ENCODE measurements around the gene PODNL1. TPM values are rescaled to one million over a fixed set of nuclear protein-coding genes. Genes with fewer than 3 reads are reported as not detected.
A peak's percentile ranks its signal among the peaks of the same experiment; 100 is the strongest.

PODNL1 gene
- total and polyA plus RNA-seq, 2 of the 8 experiments (the other 6 are each of a cell fraction or from before 2014, with no cell fraction given), result 1.0 to 1.5 TPM

DNA sequence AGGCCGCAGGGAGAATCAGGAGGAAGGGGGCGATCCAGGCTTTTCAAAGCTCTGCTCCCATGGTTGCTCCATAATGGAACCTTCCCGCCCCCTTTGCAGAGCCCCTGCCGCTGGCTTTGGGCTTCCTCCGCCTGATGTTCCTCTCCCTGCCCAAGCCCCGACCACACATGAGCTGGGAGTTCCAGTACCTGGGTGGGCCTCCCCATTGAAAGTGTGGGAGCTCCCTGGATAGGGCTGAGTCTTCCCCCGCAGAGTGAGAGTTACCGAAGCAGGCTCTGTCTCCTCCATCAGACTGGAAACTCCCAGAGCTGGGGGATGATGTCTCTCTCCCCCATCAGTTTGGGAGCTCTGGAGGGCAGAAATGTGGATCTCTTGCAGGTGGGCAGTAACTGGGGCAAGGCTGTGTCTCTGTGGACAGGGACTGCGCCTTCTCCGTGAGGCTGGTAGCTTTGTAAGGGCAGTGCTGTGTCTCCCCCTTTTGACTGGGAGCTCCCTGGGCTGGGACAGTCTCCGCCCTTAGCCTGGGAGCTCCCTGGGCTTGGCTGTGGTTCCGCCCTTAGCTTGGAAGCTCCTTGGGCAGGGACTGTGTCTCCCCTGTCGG lies 14.8 kb upstream of the PODNL1 start:
- H4K5ac ChIP-seq (ENCODE audit: insufficient read length, low read depth, low read length), result peak overlapping the region; percentile 68
- peak overlapping the region; percentile 82 to 100 (median 91) for H3K4me3 ChIP-seq (ENCODE audit: extremely low read depth in 1 of 4, insufficient read depth in 2 of 4, low read depth in 3 of 4, low read length in 4 of 4)
- H3K36me3 ChIP-seq (ENCODE audit: control insufficient read depth in 2 of 4, insufficient read depth in 4 of 4, low read length in 3 of 4), result peaks cover 18 to 29% (median 24%) of the 10 kb centered on the region in 4 experiments
- H3K4me1 ChIP-seq (replicated peaks in 1 of 4; ENCODE audit: control insufficient read depth in 3 of 4, insufficient read depth in 4 of 4, low read length in 3 of 4), result peaks cover 0 to 7% (median 3%) of the 10 kb centered on the region in 4 experiments; a peak in 6 of 7 replicates
- no peak overlapping the region for H3K14ac ChIP-seq (ENCODE audit: insufficient read length)
- POLR2A ChIA-PET (ENCODE audit: partially characterized antibody), result interaction anchor here (0.6 to 4.3 kb wide), 25 partner anchors 8 to 106 kb away, joined by 3 to 48 read pairs (median 5); partner anchors contain the start of genes IL27RA, PODNL1 and RFX1
- DNase-seq (ENCODE audit: low read depth in 1 of 2, low spot score in 2 of 2), result no peak
- peak overlapping the region; percentile 57 for H3K4ac ChIP-seq (replicated peaks; ENCODE audit: insufficient read length, low read depth, low read length)
- H4K91ac ChIP-seq (replicated peaks; ENCODE audit: insufficient read length, low read length), result peak overlapping the region; percentile 52
- H2BK5ac ChIP-seq (ENCODE audit: low read depth, low read length), result peak overlapping the region; percentile 83
- no peak overlapping the region for H2BK120ac ChIP-seq (replicated peaks; ENCODE audit: low read depth, low read length)
- 0 out of 2 replicates have a peak overlapping the region, but pooled peaks have one; percentile 72 for H2BK15ac ChIP-seq (ENCODE audit: low read length)
- no peaks in the 10 kb centered on the region for H3K9me3 ChIP-seq (ENCODE audit: insufficient read depth in 2 of 2, low read depth in 1 of 2, low read length in 1 of 2)
- no peak overlapping the region for H3K56ac ChIP-seq (replicated peaks; ENCODE audit: insufficient read length, low read depth, low read length)
- no peak for FAIRE-seq
- 0 out of 2 replicates have a peak, but pooled peaks have one; percentile 36 for TF ChIP-seq TAF1 (IDR thresholded peaks at IDR 0.05; ENCODE audit: low read depth, low read length)
- no peak for TF ChIP-seq CHD1 (IDR thresholded peaks at IDR 0.05; ENCODE audit: low read depth, low read length)
- TF ChIP-seq TBP (IDR thresholded peaks at IDR 0.05; ENCODE audit: low read depth, low read length), result no peak
- peak; percentile 54; the same call in 1 of the 2 replicates for TF ChIP-seq POLR2AphosphoS5 (IDR thresholded peaks at IDR 0.05; ENCODE audit: low read depth, low read length)
- TF ChIP-seq EZH2 (IDR thresholded peaks at IDR 0.05; ENCODE audit: low read depth, low read length, severe bottlenecking), result no peak
- TF ChIP-seq POLR2A (IDR thresholded peaks at IDR 0.05; ENCODE audit: control extremely low read depth in 1 of 2, low read depth in 2 of 2, low read length in 2 of 2), result peak in 1 of 2 experiments; percentile 61; a peak in 2 of 3 replicates
- TF ChIP-seq, protein P1, sequence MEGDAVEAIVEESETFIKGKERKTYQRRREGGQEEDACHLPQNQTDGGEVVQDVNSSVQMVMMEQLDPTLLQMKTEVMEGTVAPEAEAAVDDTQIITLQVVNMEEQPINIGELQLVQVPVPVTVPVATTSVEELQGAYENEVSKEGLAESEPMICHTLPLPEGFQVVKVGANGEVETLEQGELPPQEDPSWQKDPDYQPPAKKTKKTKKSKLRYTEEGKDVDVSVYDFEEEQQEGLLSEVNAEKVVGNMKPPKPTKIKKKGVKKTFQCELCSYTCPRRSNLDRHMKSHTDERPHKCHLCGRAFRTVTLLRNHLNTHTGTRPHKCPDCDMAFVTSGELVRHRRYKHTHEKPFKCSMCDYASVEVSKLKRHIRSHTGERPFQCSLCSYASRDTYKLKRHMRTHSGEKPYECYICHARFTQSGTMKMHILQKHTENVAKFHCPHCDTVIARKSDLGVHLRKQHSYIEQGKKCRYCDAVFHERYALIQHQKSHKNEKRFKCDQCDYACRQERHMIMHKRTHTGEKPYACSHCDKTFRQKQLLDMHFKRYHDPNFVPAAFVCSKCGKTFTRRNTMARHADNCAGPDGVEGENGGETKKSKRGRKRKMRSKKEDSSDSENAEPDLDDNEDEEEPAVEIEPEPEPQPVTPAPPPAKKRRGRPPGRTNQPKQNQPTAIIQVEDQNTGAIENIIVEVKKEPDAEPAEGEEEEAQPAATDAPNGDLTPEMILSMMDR (IDR thresholded peaks at IDR 0.05; ENCODE audit: control extremely low read depth in 1 of 3, insufficient read depth in 1 of 3, low read depth in 1 of 3, low read length in 3 of 3), result peak in 1 of 3 experiments; percentile 11; a peak in 1 of 4 replicates
- no peak for TF ChIP-seq SP2 (IDR thresholded peaks at IDR 0.05; ENCODE audit: low read length)
- TF ChIP-seq KDM4A (IDR thresholded peaks at IDR 0.05; ENCODE audit: low read depth, low read length, severe bottlenecking), result peak; percentile 10
- H3K27ac ChIP-seq (ENCODE audit: low read depth, low read length), result peak overlapping the region; percentile 53
- peak overlapping the region; percentile 25 for H2AK5ac ChIP-seq (ENCODE audit: low read depth, low read length)
- peak overlapping the region; percentile 61 to 68 for H3K4me2 ChIP-seq (ENCODE audit: insufficient read depth in 1 of 2, low read depth in 2 of 2, low read length in 2 of 2)
- H4K8ac ChIP-seq (ENCODE audit: extremely low read depth, insufficient read depth, low read length), result peak overlapping the region; percentile 54; the same call in 1 of the 2 replicates
- H3K23me2 ChIP-seq (ENCODE audit: low read depth, low read length), result peaks cover 9% of the 10 kb centered on the region
- no peak overlapping the region for H3K23ac ChIP-seq (ENCODE audit: insufficient read length)
- H3K79me2 ChIP-seq (ENCODE audit: control insufficient read depth in 1 of 2, insufficient read depth in 2 of 2, low read length in 2 of 2), result peaks cover 0 to 19% of the 10 kb centered on the region in 2 experiments; a peak in 3 of 4 replicates
- no peaks in the 10 kb centered on the region for H3K27me3 ChIP-seq (replicated peaks in 1 of 4; ENCODE audit: control insufficient read depth in 3 of 4, extremely low read depth in 1 of 4, insufficient read depth in 3 of 4, low read length in 3 of 4)
- H3K79me1 ChIP-seq (ENCODE audit: low read depth, low read length), result peaks cover 13% of the 10 kb centered on the region
- no peak overlapping the region for H2AFZ ChIP-seq (ENCODE audit: low read length)
- H2BK20ac ChIP-seq (ENCODE audit: low read length), result no peak overlapping the region
- peaks cover 0 to 13% of the 10 kb centered on the region in 2 experiments for H4K20me1 ChIP-seq (replicated peaks in 1 of 2; ENCODE audit: control insufficient read depth in 1 of 2, insufficient read depth in 2 of 2, low read length in 2 of 2)
- peak overlapping the region; percentile 43; the same call in 1 of the 2 replicates for H2BK12ac ChIP-seq (ENCODE audit: low read depth, low read length)
- CTCF ChIA-PET (ENCODE audit: partially characterized antibody), result interaction anchor here (0.7 to 2.7 kb wide), 24 partner anchors 9 to 132 kb away, joined by 3 to 12 read pairs (median 4); partner anchors contain the start of genes C19orf67, IL27RA, PODNL1 and RFX1
- peak overlapping the region in 3 of 4 experiments; percentile 59 to 67 (median 60); a peak in 5 of 7 replicates for H3K9ac ChIP-seq (replicated peaks in 1 of 4; ENCODE audit: extremely low read depth in 1 of 4, low read depth in 3 of 4, low read length in 3 of 4)
- H3K18ac ChIP-seq (ENCODE audit: extremely low read depth, low read length), result peak overlapping the region; percentile 95
- WGBS, 2 experiments (ENCODE audit: extremely low coverage in 1 of 2, insufficient coverage in 1 of 2, insufficient read length in 1 of 2, insufficient replicate concordance in 2 of 2, low coverage in 1 of 2, low lambda C conversion rate in 2 of 2, missing lambda C conversion rate in 1 of 2), result 26% methylated on average over 11 of the region's 13 CpGs; no CpG with 5 or more reads in 1 of the 2 experiments

Data from H1 (cell line).